GM12865 (cell line): ENCODE measurements around the gene GRIP2.

Experiments
- DNase-seq: peaks from one replicate; pipeline ENCODE4 v3.0.0; 2010; ENCODE audit warnings: low read depth
- H3K4me3 ChIP-seq: 2 replicates; pipeline ENCODE4 v1.5.1; 2011; ENCODE audit warnings: mild to moderate bottlenecking, low read depth, low read length, control low read depth
- TF ChIP-seq, protein P1 (sequence below): IDR thresholded peaks from 2 replicates; pipeline ENCODE4 v1.5.1; 2011; ENCODE audit warnings: low read length, control low read depth, low read depth, inconsistent platforms; ENCODE audit not compliant: insufficient read depth; ENCODE audit errors: missing control alignments

Gene GRIP2

DNA sequence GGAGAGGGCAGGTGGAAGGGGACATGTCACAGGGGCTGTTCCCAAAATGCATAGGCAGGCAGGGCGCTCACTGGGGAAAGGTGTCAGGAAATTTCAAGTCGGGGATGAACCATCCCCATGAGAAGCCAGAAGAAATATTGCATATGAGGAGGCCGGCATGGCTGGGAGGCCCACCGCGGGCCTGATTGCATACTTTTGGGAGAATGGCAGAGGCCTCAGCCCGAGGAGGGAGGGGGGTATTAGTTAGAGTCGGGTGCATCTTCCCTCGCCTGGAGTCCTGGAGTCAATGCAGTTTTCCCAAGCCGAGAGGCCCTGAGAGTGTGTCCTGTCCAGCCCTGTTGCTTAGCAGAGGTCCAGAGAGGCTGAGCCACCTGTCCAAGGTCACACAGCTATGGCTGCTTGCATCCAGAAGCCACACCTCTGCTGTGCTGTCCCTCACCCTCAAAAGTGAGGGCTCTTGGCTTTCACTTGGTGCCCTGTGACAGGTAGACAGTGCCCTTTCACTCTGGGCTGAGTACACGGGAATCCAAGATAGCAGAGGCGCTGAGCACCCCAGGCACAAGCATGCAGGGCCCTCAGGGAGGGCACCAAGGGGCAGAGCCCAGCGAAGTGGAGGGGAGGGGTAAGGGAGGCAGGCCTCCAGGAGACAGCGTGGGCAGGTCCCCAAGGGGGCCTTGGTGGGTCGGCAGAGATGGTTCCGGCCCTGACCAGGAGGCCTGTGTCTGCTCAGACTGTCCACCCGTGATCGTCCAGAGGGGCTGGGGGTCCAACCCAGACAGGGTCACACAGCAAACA is 48.5 kb downstream of the GRIP2 start:
- DNase-seq, result no peak
- H3K4me3 ChIP-seq, result no peak overlapping the region

DNA sequence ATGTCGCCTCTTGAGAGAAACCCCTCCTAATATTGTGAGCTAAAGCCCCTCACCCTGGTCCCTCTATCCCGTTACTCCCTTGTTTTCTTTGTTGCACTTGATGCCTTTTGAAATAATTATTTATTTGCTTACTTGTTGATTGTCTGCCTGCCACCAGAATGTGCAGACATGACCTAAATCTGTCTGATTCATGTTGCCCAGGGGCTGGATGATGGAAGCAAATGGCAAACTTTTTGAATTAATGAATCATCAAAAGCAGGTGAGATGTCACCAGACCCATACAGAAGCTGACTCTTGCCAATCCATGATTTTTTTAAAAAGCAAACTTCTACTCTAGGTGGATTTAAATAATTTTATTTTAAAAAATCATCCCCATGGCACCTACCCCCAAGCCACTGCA is 49.3 kb downstream of the GRIP2 start:
- no peak overlapping the region for H3K4me3 ChIP-seq
- DNase-seq, result no peak
- TF ChIP-seq, protein P1, sequence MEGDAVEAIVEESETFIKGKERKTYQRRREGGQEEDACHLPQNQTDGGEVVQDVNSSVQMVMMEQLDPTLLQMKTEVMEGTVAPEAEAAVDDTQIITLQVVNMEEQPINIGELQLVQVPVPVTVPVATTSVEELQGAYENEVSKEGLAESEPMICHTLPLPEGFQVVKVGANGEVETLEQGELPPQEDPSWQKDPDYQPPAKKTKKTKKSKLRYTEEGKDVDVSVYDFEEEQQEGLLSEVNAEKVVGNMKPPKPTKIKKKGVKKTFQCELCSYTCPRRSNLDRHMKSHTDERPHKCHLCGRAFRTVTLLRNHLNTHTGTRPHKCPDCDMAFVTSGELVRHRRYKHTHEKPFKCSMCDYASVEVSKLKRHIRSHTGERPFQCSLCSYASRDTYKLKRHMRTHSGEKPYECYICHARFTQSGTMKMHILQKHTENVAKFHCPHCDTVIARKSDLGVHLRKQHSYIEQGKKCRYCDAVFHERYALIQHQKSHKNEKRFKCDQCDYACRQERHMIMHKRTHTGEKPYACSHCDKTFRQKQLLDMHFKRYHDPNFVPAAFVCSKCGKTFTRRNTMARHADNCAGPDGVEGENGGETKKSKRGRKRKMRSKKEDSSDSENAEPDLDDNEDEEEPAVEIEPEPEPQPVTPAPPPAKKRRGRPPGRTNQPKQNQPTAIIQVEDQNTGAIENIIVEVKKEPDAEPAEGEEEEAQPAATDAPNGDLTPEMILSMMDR, result no peak

More for the DNA sequence above, 48.5 kb downstream of the GRIP2 start:
- TF ChIP-seq, protein P1, result no peak

DNA sequence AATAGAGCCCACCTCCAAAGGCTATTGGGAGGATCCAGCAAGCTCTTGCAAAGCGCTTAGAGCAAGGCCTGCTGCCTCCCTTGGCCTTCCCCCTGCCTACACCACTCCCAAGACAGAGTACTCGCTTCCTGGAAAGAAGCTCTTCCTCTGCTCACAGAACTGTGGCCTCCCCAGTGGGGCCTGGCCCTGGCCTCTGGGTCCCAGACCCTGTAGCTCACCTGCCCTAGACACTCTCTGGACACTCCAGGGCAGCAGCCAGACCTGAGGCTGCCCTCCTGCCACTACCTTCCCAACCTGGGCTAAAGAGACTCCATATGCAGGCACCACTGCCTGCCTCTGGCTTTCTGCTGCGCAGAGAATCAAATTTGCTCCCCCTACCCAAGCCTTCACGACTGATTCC is 49.9 kb downstream of the GRIP2 start:
- DNase-seq, result no peak
- TF ChIP-seq, protein P1, result no peak
- H3K4me3 ChIP-seq, result no peak overlapping the region

DNA sequence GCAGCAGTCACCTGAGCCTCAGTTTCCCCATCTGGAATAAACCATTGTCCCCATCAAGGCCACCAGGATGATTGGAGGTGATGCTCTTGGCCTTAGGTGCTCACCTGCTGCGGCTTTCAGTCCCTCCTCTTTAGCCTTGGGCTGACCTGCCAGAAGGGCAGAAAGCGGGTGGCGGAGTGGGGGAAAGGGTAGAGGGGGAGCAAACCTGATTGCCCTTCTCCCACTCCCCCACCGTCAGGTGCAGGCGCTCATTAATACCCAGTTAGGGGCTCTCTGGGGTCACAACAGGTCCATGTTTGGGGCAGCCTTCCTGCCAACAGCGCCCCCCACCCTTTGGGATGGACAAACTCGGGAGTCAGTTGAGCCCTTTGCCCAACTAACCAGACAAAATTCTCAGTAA is 50.5 kb downstream of the GRIP2 start:
- TF ChIP-seq, protein P1, result no peak
- H3K4me3 ChIP-seq, result no peak overlapping the region
- DNase-seq, result no peak

DNA sequence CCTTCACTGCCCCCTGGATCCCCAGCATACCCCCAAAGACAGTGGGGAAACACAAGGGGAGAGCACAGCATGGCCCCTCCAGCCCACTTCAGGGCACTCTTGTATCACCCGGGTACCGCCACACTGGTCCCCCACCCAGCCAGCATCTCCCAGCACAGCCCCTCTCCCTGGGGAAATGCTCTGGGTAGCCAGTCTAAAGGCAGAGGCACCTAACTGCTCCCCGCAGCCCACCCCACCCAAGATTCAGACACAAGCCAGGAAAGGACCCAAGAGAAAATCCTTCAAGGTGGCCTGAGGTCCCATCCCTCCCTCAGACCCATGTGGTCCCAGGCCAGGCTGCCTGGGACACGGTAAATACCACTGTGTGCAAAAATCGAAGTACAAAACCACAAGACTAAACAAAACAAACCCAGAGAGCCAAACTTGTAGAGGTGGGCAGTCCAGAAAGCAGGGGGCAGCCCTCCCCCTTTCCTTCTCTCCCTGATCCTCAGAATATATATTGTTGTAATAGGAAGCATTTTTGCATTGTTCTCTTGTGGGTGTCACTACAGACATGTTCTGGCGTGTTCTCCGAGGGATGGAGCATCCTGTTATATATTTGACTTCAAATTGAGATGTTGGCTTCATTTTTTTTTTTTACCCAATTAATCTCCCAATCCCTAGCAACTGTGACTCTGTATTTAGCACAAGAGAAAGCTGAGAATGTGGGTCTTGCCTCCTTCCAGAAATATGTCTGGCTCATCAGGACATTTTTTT is 51.7 kb downstream of the GRIP2 start:
- DNase-seq, result no peak
- TF ChIP-seq, protein P1, result no peak
- no peak overlapping the region for H3K4me3 ChIP-seq

DNA sequence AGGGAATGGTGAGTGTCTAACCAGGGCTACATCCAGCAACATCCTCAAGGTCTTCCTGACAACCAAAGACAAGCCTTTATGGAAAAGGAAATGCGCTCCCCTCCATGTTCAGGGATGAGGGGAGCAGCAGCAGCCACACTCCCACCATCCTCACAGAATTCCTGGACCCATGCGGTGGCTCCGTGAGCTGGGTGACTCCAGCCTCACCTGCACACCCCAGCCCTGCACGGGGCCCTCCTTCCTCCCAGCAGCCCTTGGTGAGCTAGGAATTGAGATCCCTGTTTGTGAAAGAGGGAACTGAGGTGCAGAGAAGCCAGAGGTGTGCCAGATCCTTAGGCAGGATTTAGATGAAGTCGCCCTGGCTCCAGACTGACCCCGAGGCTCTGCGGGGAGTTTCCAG is 52.3 kb downstream of the GRIP2 start:
- TF ChIP-seq, protein P1, result no peak
- DNase-seq, result no peak
- no peak overlapping the region for H3K4me3 ChIP-seq
